Stimulated activated CD4-positive, alpha-beta T cell treated with anti-CD3 and anti-CD28 coated beads, Interleukin-15, amount 100 ng/mL, for 48 hours (primary cell): ENCODE measurements around the gene VOPP1.
"Not testable (repeated sequence)": the region's sequence is repeated elsewhere in the genome, so short reads cannot be mapped to it uniquely, and the experiment has no call there.

Source experiments
- DNase-seq, 2 donors: peaks; one replicate each; pipeline ENCODE4 v3.0.0-alpha.2; 2020; ENCODE audit warnings: low read depth in 2 of 2

VOPP1 gene

DNA sequence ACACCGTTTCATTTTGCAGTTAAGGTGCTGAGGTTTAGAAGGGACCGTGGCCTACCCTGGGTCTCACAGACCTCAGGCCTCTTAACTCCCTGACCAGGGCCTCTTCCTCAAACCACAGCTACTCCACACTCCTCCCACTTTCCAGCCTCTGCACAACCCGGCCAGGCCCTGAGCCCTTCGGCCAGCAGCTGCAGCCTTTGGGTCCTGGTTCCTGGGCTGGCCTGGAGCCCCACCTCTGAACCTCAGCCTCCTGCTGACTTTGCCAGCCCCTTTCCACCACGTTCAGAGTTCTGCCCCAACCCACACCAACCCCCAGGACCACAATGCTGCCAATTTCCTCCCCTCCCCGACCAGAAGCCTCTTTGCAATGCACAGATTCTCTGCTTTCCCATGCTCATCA, 84.1 kb downstream of the VOPP1 start:
- DNase-seq: no peak

DNA sequence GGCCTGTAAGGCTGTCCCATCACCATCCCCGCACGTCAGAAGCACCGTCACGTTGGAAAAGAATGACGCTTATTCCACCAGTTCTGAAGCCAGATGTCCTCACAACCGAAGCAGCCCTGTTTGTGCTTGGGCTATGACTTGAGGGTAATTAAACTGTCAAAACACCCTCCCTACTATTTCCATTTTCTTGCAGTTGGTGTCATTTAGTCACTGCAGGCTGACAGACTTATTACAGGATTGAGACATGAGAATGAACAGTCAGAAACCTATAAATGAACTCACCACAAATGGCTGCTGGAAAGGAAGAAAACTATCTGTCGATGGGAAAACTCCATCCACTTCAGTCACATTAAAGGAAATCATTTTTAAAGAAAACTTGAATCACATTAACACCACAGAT, 85.3 kb downstream of the VOPP1 start:
- DNase-seq: no peak

DNA sequence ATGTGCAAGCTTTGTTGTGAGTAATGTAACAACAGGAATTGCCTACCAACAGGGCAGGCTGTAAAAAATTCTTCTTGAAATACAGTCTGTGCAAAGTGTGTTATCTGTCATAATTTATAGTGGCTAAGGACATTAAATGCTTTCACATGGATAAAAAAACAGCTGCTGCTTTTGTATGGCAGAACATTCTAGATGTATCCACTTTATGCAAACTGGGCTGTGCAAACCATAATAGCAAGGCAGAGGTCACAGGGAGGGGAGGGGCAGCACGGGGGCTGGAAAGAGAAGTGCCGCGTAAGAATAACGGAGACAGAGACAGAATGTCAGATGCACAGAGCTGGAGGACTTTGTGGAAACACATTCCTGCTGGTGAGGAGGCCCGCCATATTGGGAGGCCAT, 86.1 kb downstream of the VOPP1 start:
- no peak for DNase-seq

DNA sequence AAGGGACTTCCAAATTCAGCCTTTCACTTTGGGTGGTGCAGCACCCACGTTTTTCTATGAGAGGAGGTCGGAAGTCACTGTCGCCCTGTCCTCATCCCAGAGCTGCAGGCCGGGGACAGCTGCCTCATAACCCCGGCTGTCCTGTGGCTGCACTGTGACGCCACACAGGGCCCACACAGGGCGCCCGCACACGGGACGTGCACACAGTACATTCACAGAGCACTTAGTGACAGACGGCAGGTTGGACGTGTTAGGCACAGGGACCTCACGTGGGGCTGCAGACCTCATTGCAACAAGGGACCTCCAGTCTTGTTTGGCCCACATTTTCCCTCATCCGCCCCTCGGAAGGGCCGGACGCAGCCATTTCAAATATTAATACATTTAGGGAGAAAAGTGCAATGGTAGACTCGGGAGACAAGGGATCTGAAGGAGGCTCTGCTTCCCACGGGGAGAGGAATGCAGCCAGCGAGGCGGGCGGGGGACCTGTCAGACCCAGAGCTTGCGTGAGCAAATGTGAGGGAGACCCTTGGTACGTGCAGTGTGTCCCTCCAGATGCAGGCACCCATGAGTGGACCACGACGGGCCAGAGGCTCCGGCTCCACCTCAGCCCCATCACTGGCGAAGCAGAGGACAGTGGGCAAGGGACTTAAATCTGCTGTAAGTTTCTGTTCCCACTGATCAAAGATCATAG, 86.7 kb downstream of the VOPP1 start:
- DNase-seq: no peak

DNA sequence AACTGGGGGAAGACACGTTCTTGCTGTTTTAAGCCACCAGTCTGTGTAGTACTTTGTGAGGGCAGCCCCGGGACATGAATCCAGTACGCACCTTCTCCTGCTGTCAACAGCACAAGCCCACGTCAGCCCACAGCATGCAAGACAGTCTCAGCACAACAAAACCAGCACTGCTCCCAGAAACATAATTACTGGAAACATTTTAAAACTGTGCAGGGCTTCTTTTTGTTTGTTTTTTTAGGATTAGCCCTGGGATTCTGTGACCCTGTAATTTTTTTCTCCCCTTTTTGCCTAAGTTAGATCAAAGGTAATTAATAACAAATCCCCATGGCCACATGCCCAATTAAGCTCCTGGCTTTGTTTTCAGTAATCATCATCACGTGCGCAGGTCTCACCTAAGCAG, 87.5 kb downstream of the VOPP1 start:
- no peak for DNase-seq

DNA sequence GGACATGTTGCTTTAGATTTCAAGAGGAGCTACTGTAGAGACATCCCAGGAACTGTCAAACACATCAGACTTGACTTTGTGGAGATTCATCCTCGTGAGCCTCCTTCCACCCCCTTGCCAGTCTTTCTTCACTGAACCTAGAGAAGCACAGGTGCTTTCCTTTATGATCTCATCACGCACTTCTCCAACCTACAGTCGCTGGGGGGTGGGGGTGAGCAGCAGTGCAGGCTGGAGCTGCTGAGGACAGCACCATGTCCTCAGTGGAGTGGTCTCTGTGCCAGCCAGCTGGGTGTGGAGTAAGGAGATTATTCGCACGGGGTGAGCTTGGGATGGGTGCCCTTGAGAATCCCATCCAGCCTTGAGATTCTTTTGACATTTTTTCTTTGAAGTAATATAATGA, 88.1 kb downstream of the VOPP1 start:
- no peak for DNase-seq

DNA sequence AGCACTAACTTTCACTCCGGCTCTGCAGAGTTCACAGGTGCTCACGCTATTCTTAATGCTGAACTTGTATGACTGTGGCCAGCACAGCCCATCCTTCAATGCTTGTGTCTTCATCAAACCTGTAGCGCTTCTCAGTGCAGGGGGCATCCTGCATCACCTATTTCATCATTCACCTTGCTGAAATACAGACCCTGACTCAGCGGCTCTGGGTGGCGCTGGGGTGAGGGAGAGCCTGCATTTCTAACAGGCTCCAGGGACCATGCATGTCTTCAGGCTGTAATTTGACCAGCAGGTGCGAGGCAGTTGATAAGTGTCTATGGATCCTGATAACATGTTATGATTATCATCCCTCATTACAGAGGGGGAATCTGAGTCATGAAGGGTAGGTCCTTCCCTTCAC, 89.3 kb downstream of the VOPP1 start:
- no peak for DNase-seq

DNA sequence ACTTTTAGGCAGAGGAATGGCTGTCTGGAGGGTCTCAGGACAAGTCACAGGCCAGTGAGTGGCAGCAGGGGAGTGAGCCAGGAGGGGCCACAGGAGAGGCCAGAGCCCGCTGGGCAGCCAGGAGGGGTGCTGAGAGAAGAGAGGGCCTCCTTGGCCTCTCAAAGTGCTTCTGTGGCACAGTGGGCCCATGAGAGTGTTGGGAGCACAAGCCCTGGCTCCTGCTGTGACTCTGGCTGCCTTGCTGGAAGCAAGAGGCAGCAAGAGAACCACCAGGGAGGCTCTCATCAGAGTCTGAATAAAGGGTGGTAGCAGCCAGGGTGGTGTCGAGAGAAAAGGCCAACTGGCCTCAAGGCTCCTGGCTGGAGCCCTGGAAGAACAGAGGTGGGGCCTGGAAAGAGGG, 91.1 kb downstream of the VOPP1 start:
- no peak for DNase-seq

DNA sequence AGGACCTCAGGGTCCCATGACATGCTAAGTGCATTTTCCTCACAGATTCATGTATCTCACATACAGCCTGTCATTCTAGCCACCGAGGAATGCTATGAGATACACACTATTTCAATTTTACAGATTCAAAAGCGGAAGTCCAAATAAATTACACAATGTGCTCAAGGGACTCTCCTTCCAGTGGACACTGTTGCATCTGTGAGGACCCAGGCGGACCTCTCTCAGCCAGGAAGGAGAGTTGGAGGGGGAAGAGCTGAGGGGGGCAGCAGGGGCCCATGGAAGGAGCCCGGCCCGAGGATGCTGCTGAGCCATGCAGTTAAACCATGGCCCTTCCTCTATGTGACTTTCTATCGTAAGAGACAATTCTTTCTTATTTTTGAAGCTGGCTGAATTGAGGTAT, 93.6 kb downstream of the VOPP1 start:
- DNase-seq: no peak

DNA sequence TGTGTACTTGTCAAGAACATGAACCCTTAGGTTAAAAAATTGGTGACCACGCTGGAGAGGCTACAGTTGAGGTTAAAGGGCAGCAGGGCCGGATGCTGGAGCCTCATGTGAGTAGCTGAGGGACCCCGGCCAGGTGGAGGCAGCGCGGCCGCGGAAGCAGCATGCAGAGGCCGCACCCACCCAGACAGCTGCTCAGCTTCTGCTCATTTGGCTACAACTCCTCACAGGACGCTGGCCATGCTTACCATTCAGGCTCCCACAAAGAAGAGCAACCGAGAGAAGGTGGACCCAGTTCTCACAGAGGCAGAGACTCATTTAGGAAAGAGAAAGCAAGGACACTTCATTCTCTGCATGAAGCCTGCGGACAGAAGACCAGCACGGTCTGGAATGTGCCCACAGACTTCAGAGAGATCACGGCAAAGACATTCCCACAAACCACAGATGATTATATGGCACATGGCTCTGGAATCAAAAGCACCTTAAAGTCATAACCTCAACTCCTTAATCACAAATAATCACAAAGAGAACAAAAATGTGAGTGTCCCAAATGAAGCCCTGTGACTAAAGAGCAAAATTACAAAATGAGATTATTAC, 94.4 kb downstream of the VOPP1 start:
- DNase-seq: no peak

DNA sequence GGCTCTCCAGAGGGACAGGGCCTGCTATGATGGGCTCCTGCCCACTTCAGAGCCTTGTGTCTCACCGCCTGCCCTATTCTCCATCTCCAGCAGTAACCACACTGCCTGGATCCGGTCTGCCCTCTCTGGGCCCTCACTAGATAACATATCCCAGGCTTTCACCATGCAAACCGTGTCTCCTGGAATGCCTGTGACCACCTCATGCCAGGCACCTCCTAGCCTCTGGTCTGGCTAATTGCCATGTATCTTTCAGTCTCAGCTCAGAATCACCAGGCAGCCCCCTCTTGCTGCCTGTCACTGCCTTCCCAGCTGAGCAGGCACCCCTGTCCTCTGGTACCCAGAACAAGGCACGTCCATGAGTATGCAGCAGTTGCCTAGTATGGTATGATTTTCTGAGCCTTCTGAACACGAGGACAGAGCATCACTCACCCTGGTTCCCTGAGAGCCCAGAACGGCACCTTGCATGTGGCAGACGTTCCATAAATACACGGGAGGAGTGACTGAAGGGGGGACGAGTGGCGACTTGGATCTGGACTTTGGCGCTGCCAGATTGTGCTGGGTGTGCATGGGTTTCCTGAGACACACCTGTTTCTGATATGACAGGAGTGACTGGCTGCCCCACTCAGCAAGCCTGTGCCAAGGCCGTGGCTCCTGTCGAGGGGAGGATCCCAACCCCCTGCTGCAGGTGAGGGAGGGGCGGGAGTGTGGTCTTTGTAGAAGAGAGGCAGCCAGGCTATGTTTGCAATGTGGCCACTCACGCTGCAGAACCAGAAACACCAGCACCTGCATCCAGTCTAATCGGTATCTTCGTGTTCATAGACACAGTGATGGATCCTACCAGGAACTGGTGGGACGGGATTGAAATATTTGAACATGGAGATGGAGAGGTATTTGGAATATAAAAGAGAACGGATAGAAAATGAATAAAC, 95.2 kb downstream of the VOPP1 start:
- no peak for DNase-seq

DNA sequence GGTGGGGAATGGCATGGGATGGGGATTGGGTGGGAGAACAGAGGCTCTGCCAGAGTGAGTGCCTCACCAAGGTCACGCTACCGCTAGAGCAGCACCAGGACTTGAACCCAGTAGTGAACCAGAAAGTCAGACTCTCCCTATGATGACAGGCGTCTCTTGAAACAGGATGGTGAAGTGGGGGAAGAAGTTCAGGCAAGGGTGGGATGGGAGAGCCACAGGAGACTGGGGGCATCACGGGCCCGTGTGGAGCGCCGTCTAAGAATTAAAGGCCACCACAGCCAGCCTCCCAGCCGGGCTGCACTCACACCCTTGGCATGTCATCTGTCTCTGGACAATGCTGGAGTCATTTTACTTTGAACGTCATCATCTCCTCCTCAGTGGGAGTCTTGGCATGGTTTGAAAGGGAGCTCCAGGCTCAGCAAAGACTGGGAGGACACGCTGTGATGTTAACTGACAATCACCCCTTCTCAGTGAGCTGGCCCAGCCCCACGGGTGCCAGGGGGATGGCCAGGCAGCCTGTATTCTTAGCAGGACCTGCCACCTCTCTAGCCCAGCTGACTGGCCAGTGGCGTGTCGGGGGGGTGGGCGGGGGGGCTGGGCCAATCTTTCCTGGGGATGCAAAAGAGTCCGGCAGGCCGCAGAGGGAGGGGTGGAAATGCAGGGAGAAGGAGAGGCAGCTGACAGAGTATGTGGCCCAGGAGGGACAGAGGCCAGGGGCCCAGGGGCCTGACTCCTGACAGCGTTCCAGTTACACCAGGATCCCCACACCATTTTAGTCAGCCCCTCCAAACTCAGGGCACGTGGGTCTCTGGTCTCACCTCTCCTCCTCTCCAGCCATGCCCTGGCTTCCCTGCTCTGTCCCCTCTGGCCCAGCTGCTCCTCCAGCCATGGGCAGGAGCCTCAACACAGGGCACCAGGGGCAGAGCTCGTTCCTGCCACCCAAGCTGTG, 96.2 kb downstream of the VOPP1 start:
- no peak for DNase-seq

DNA sequence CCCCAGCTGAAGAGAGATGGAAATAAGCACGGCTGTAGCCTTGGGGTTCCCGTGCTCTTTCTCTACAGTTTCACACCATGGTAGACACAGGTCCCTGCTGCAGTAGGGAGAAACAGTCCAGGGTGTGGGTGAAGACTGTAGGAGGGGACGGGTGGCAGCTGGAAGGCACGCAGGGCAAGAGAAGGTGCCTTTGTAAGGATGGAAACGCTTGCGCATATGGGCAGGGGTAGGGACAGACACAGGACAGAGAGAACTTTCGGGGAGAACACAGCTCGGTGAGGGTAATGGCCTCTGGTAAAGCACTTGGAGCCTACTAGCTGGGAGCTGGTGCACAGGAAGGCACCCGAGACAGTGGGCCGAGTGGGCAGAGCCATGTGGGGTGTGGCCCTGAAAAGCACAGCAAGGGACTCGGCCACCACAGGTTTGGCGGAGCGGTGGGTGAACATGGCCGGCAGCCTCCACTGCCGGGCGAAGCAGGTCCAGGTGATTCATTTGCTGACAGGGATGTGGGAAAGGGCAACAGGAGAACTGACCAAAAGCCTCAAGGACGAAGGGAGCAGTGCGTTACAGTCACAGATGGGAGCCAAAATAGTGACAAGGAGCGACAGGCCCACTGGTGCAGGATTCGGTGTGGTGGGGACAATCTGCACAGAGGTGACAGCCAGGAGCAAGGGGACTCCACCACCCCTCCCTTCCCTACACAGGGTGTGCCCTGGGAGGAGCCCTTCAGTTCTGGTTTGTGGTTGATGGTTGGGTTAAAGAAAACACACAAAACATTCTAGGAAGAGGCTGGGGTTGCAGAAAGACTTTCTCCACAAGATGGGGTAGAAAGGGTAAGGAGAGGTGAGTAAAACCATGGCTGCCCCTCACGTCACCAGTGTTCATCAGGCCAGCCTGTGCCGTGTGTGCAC, 97.1 kb downstream of the VOPP1 start:
- no peak for DNase-seq

DNA sequence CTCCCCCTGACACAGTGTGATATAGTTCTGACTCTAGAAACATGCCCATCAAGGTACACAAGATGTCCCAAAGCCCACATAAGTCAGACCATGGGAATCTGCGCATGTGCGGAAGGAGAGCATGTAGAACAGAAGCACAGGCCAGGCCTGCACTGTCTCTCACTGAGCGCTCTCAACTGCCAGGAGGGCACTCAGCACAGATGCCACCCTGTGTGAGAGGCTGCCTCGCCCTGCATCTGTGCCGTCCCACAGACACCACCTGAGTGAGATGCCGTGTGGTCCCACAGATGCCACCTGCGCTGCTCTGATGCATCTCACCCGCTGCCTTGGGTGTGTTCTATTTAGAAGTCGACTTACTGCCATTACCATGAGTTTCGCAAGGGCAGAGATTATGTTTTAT, 98.4 kb downstream of the VOPP1 start:
- no peak for DNase-seq

DNA sequence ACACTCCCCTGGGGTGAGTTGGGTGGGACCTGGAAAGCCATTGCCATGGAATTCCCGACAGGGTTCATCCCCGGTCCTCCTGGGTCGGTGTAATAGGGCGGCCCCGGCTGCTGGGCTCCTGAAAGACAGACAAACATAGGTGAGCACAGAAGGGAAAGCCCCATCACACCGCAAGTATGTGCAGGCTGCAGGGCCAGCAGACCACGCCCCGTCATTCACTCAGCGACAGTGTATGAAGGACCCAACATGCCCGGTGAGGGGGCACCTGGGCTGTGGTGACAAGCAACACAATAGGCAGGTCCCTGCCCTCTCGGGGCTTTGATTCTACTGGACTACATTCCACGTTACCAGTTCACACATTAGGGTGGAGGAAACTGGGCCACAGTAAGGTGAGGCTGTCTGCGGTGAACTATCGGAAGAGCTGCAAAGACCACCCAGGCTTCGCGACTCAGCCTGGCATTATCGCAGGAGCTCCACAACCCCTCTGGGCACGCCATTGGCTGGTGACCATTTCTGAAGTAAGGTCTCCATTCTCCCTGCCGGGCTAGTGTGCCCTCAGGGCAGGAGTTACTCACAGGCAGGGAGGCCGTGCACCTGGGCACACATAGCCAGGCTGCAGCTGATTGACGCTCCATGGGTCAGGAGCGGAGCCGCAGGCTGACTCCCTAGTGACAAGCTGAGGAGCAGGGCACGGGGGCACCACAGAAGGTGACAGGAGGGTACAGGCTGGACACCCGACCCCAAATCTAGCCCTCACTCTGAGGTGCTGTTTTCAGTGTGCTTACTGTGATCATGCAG, 99.2 kb downstream of the VOPP1 start:
- DNase-seq: no peak

DNA sequence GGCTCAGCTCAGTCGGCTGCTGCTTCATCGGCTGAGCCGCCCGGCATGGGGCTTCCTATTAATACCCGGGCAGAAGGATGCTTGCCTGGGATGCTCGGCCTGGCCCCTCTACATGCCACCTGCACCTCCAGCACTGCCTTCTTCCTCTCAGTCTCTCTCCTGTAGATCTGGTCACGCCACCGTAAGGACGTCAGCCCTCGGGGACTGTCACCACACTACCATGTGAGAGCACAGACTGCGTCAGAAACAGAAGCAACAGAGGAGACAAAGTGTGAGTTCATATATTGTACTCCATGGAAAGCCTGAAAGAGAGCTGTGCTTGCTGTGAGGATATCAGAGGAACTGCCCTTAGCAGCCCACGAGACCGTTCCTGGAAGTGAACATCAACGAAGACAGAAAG, 99.9 kb downstream of the VOPP1 start:
- not testable (repeated sequence) for DNase-seq

DNA sequence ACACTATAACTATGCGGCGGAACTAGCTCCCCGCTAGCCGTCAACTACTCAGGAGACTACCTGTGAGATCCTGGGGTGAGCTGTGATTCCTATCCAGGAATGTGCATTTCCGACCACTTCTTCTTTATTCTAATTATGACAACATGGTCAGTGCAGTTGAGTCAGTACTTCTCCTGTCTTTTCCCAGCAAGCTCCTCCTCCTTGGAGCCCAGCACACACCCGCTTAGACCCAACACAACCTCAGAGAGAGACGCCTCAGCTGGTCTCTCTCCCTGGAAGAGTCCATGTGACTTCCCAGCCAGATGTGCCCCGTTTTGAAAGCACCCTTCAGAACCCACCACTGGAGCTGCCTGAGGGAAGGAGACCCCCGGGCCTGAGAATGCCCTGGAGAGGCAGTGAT, 100.7 kb downstream of the VOPP1 start:
- DNase-seq: not testable (repeated sequence)

DNA sequence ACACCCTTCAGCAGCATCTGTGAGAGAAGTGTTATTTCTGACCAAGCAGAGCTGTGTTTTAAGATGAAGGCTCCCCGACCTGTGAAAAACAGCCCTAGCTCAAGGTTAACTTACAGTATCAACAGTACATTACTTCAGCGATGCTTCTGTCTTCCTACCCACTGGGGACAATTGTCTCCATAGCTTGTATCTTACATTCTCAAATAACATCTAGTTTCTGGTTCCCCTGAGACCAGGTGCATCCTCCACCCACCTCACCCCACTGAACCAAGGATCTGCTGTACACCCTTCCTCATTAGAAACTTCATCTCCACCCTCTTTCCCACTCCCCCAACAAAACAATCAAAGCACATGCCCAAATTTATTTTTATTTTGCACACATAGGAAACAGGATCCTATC, 102.0 kb downstream of the VOPP1 start:
- no peak for DNase-seq

DNA sequence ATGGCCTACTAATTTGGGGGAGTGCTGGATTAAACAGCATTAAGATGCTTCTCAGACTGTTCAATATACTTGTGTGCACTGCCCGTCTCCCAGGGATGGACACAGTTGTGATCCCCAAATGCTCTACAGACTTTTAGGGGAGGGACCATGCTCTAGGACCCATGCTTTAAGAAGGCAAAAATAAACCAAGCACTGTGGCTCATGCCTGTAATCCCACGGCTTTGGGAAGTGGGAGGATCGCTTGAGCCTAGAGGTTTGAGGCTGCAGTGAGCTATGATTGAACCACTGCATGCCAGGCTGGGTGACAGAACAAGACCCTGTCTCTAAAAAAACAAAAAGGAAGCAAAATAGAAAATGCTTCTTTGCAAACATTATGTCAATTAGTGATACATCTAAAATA, 102.6 kb downstream of the VOPP1 start:
- DNase-seq: no peak

DNA sequence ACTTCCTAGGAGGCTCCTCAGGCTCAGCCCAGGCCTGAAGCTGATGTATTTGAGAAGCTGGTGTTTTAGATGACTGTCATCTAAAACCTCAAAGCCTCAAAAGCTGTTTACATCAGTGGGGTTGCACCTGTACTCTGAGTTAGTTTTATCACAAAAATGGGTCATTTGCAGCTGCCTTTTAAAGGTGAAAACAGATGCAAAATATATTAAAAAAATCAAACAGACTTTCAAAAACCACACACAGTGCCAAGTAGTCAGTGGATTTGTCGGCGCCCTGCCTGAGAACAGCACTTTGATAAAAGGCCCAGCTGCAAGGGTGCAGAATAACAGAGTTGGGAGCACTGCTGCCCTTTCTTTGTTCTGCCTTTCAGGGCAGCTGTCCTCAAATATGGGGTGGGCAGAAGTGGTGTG, 103.0 kb downstream of the VOPP1 start:
- no peak for DNase-seq
